ENCODE measurements around the gene RNFT2. TPM values are rescaled to one million over a fixed set of nuclear protein-coding genes. Genes with fewer than 3 reads are reported as not detected.

The RNFT2 gene
- total RNA-seq, 4 donors from 2014 or later: 0.38 to 3.9 (median 3.1) TPM

DNA sequence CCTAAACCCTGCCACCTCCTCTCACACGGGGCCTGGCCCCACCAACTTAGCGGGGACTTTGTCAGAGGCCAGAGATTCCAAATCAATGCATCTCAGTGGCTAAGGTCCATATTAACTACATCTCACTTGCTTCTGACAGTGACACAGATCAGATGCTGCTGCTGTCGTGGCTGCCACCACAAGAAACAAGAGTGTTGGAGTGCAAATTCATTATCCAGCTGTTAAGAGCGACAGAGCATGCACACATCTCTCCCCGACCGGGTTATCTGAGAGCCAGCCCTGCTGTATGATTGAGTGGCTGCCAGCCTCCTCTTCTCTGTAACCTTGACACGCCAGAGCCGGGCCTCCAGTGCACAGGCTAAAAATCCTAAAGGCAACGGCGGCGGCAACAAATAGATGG, 40.4 kb upstream of the RNFT2 start:
- no peak for DNase-seq
- H3K4me1 ChIP-seq: peaks cover 0 to 26% (median 1%) of the 10 kb centered on the region in 4 donors
- no peak overlapping the region for H3K27ac ChIP-seq
- TF ChIP-seq CTCF (IDR thresholded peaks at IDR 0.05): no peak
- TF ChIP-seq POLR2A (IDR thresholded peaks at IDR 0.05): no peak
- no peaks in the 10 kb centered on the region for H3K27me3 ChIP-seq
- H3K36me3 ChIP-seq: no peaks in the 10 kb centered on the region
- H3K4me3 ChIP-seq: no peak overlapping the region
- no peaks in the 10 kb centered on the region for H3K9me3 ChIP-seq

DNA sequence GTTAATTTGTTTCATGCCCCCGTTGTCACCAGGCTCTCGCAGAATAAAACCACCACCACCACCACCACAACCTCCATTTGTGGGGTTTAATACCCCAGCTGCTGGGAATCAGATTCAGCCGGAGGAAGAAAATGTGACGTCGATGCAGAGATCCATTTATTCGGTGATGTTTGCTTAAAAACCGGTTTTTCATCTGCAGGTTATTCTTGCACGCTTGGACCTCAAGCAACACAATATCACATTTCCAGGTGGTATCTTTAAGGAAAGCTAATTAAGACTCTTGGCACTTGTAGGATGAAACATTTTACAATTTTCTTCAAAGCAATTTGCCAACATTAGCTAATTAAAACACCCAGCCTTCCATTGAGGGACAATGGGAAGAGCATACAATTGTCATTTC, 40.0 kb upstream of the RNFT2 start:
- no peak for DNase-seq
- no peaks in the 10 kb centered on the region for H3K27me3 ChIP-seq
- H3K36me3 ChIP-seq: no peaks in the 10 kb centered on the region
- no peak overlapping the region for H3K4me3 ChIP-seq
- H3K27ac ChIP-seq: no peak overlapping the region
- peaks cover 0 to 22% (median 1%) of the 10 kb centered on the region in 4 donors for H3K4me1 ChIP-seq
- TF ChIP-seq POLR2A (IDR thresholded peaks at IDR 0.05) (no peak), CTCF (IDR thresholded peaks at IDR 0.05) (no peak)
- H3K9me3 ChIP-seq: no peaks in the 10 kb centered on the region

GRCh38 chr12:116698554-116699075, 39.5 kb upstream of the RNFT2 start:
- DNase-seq: no peak
- Histone ChIP-seq H3K4me1 (peaks cover 0 to 17% (median 1%) of the 10 kb centered on the region in 4 donors), H3K27ac (no peak overlapping the region), H3K9me3 (no peaks in the 10 kb centered on the region), H3K4me3 (no peak overlapping the region), H3K36me3 (no peaks in the 10 kb centered on the region), H3K27me3 (no peaks in the 10 kb centered on the region)
- TF ChIP-seq CTCF (IDR thresholded peaks at IDR 0.05) (no peak), POLR2A (IDR thresholded peaks at IDR 0.05) (no peak)

DNA sequence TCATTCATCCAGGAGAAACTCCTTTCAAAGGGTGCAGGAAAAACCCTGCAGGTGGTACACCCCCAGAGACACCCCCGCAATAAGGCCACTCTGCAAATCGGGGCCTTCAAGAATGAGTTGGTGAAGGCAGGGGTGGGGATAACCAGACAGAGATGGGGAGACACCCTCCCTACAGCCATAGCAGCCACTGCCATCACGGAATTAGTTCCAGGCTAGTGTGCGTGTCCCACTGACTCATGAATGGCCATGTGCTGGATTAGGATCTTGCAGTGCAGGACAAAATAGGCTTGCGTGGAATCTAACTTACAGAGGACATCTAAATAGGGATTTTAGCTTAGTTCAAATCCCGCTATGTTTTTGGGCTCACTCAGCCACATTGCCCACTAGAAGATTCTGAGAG, 38.0 kb upstream of the RNFT2 start:
- Histone ChIP-seq H3K4me1 (peaks cover 0 to 10% (median 1%) of the 10 kb centered on the region in 4 donors), H3K27ac (no peak overlapping the region), H3K27me3 (no peaks in the 10 kb centered on the region), H3K9me3 (no peaks in the 10 kb centered on the region), H3K36me3 (no peaks in the 10 kb centered on the region), H3K4me3 (no peak overlapping the region)
- DNase-seq: no peak
- TF ChIP-seq CTCF (IDR thresholded peaks at IDR 0.05) (no peak), POLR2A (IDR thresholded peaks at IDR 0.05) (no peak)

DNA sequence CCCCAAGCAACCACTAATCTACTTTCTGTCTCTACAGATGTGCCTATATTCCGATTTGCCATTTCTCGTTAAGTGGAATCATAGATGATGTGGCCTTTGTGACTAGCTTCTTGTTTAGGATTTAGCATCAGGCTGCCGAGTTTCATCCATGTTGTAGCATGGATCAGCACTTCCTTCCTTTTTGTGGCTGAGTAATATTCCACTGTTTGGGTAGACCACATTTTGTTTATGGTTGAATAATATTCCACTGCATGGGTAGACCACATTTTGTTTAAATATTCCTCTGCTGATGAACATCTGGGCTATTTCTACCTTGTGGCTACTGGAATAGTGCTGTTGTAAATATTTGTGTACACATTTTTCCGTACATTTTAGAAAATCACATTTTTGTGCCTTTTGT, 36.7 kb upstream of the RNFT2 start:
- H3K27ac ChIP-seq: no peak overlapping the region
- H3K36me3 ChIP-seq: no peaks in the 10 kb centered on the region
- peaks cover 0 to 10% (median 0%) of the 10 kb centered on the region in 4 donors for H3K4me1 ChIP-seq
- TF ChIP-seq CTCF (IDR thresholded peaks at IDR 0.05) (no peak), POLR2A (IDR thresholded peaks at IDR 0.05) (no peak)
- no peaks in the 10 kb centered on the region for H3K9me3 ChIP-seq
- no peaks in the 10 kb centered on the region for H3K27me3 ChIP-seq
- no peak for DNase-seq
- no peak overlapping the region for H3K4me3 ChIP-seq

All from Peyer's patch (tissue), 4 donors.